ENCODE results near the gene CTNNA3.

The CTNNA3 gene

GRCh38 chr10:66836771-66837170, 859.2 kb downstream of the CTNNA3 start:
- DNase-seq (ENCODE audit: insufficient read length, low spot score) (no peak), FAIRE-seq (no peak)

DNA sequence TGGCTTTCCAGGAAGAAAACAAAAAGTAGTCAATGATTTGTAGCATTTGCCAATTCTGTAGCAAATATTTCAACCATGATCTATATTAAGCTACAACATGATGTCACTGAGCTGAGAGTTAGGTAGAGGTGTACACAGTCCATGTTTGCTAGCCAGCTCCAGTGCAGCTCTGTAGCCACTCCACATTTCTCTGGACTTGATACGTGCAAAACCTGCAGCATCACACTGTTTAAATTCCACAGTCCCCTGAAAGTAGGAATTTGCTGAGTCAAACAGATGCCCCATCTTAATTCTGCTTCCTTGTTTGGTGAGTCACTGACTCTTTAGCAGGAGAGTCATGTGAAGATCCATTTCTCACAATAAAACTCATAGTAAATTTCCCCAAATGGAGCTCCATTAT, 859.9 kb downstream of the CTNNA3 start:
- FAIRE-seq (no peak), DNase-seq (ENCODE audit: insufficient read length, low spot score) (no peak)

- DNase-seq (ENCODE audit: insufficient read length, low spot score) (no peak), FAIRE-seq (no peak)
Observed at GRCh38 chr10:66835400-66835799, 860.6 kb downstream of the CTNNA3 start.

DNA sequence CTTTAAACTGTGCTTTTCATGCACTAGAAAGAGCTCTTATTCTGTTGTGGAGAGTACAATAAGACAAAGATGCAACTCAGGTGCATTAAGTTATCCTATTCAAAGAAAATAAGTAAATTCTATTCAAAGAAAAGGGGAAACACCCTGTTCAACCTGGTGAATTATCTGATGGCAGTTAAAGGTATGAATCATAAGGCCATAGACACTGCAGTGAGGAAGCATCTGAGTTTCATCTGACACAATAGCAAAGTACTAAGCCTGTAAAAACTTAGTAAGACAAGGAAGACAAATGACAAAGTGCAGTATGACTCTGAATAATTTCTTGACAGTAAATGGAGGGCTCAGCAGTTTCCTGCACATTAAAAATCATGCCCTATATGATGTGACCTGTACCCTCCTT, 861.2 kb downstream of the CTNNA3 start:
- no peak for DNase-seq (ENCODE audit: insufficient read length, low spot score)
- FAIRE-seq = no peak

DNA sequence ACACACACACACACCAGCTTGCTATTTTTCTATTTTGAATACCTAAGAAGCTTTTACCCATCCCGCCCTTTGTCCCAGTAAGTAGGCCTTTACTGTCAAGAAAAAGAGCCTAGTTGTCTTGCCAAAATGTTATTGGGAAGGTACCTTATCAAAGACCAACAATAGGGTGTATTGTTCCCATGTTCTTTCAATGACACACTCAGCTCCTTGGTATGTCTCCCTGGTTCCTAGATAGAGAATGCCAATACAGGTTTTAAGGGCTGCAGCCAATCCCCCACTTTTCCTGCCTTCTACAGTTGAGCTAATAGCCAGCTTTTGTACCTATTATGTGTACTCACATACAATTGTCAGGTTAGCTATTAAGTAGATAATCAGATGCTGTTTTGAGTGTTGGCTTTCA, 862.1 kb downstream of the CTNNA3 start:
- DNase-seq (ENCODE audit: insufficient read length, low spot score) (no peak), FAIRE-seq (no peak)

DNA sequence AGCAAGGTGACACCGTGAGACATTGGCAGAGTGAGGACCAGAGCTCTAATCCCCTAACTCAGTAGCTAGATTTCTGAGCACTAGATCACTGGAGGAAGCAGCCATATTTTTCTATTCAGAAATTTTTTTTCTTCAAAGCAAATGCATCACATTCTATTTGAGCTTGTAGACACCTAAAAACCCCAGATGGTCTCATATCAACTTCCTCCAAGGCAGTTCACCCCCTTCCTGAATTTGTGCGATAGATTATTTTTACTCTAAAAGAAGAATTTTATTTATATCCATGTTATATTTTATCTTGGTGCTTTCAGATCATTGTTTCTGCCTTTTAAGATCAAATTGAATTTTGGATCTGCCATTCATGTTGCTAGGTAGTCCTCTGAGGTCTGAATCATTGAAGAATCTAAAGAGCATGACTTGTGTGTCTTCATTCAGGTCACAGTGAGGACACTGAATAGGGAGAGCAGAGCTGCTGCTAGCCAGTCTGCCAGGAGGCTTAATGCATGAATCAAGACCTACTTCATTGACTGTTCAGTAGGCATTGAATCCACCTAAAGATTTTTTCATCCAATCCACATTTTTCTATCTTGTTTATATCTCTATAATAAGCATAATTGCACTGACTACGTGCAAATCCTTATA, 863.1 kb downstream of the CTNNA3 start:
- FAIRE-seq (no peak), DNase-seq (ENCODE audit: insufficient read length, low spot score) (no peak)

DNA sequence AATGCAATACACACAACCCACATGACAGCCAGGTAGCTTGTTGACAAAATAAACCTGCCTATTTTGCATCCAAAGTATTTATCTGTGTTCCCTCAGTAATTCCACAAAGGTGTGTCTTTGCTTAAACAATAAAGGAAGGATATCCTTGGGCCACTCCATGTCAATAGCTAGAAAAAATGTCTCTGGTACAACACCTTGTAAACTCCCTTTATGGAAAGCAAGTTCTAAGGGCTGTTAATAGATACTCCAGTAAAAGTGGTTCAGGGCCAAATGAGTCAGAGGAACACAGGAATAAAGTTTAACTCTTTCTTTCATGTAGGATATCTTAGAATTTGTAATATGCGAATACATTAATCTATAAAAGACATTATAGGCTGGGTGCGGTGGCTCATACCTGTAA, 867.0 kb downstream of the CTNNA3 start:
- no peak for FAIRE-seq
- DNase-seq (ENCODE audit: insufficient read length, low spot score) = no peak

DNA sequence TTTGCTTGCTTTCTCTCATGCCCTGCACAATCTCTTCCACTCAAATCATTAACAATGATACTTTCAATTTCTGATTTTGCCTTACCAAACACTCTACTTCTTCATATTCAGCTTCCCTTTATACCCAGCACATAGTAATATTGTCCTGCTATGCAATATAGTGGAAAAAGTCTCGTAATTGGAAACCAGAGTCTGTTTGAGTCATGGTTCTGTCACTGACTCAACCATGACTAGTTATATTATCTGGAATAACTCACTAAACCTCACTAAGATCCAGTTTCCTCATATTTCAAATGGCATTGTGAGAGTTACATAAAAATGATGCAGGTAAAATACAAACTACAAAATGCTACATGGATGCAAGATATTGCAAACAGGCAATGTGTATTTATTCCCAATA, 868.6 kb downstream of the CTNNA3 start:
- FAIRE-seq (no peak), DNase-seq (ENCODE audit: insufficient read length, low spot score) (no peak)

- FAIRE-seq (no peak), DNase-seq (ENCODE audit: insufficient read length, low spot score) (no peak)
Observed at GRCh38 chr10:66823301-66823700, 872.7 kb downstream of the CTNNA3 start.

GRCh38 chr10:66822801-66823200, 873.2 kb downstream of the CTNNA3 start:
- no peak for FAIRE-seq
- DNase-seq (ENCODE audit: insufficient read length, low spot score) = no peak

- FAIRE-seq (no peak), DNase-seq (ENCODE audit: insufficient read length, low spot score) (no peak)
Observed at GRCh38 chr10:66819691-66820090, 876.3 kb downstream of the CTNNA3 start.

DNA sequence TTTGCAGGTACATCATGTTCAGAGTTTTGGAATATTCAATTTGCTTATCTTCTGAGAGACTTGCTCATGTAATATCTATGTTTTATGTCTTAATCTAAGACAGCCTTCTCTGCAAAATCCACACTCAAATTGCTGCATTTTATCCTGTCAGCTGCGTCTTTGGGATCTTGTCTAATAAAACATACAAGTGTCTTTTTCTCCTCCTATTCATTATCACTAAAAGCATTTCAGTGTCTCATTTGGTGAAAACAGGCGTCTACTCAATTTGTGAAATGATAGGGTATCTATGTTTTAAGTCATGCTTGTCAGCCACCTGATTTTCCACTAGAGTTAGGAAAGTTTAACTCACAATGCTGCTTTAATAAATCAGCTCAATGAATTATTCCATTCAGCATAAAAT, 882.9 kb downstream of the CTNNA3 start:
- no peak for DNase-seq (ENCODE audit: insufficient read length, low spot score)
- no peak for FAIRE-seq

DNA sequence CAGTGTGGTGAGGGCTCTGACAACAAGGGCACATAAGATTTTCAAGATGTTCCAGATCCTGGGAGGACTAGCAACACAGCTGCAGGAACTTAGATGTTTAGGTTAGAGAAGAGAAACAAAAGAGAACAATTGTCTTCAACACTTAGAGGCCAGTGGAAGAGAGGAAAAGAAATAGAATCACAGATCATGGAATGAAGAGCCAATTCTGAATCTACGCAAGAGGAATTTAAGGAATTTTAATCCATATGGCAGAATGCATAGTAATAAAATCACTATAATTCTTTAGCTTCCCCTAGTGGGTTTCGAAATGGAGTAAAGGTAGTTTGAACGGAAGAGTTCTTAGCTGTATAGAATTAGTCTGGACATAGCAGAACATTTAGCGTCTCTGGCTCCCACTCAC, 884.8 kb downstream of the CTNNA3 start:
- DNase-seq (ENCODE audit: insufficient read length, low spot score) (no peak), FAIRE-seq (no peak)

GRCh38 chr10:66809402-66809801, 886.6 kb downstream of the CTNNA3 start:
- FAIRE-seq = no peak

DNA sequence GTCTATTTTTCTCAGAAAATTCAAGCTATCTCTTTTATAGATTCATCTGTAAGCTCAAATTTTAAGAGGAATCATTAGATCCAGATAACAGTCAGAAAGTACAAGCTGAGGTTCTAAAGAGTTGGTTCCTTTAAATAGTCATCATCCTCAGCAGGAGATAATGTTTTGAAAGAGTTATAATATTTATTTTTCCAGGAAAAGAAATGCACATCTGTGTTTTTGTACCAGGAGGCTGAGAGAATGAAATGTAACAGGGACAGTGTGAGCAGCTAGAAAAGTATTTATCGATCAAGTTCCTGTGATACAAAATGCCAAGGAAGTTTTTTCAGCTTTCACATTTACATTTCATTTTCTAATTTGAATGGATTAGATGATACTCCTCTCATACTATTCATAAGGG, 890.4 kb downstream of the CTNNA3 start:
- no peak for FAIRE-seq

More at GRCh38 chr10:66809402-66809801, 886.6 kb downstream of the CTNNA3 start:
- DNase-seq (ENCODE audit: insufficient read length, low spot score) = no peak

GRCh38 chr10:66804962-66805361, 891.0 kb downstream of the CTNNA3 start:
- no peak for FAIRE-seq
- DNase-seq (ENCODE audit: insufficient read length, low spot score) = no peak

More for the DNA sequence above, 890.4 kb downstream of the CTNNA3 start:
- no peak for DNase-seq (ENCODE audit: insufficient read length, low spot score)

GRCh38 chr10:66803174-66803573, 892.8 kb downstream of the CTNNA3 start:
- DNase-seq (ENCODE audit: insufficient read length, low spot score) (no peak), FAIRE-seq (no peak)

- FAIRE-seq = no peak
- no peak for DNase-seq (ENCODE audit: insufficient read length, low spot score)
Observed at GRCh38 chr10:66799474-66799873, 896.5 kb downstream of the CTNNA3 start.

GRCh38 chr10:66795866-66796265, 900.1 kb downstream of the CTNNA3 start:
- DNase-seq (ENCODE audit: insufficient read length, low spot score) = no peak
- FAIRE-seq = no peak

DNA sequence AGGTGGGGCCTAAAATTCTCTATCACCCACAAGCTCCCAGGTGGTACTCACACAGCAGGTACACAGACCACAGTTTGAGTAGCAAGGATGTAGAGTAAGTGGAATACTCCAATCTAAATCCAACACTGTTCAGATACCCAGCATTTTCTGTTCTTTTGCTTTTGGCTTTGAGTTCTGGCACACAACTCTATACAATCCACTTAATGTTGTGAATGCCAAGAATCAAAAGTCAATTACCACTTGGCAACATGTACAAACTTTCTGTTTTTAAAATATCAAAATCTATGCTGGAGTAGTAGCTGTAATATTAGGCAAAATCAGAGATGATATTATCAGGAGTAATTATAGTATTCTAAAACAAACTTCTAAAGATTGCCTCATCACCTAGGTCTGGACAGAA, 903.6 kb downstream of the CTNNA3 start:
- FAIRE-seq (no peak), DNase-seq (ENCODE audit: insufficient read length, low spot score) (no peak)

GRCh38 chr10:66788178-66788987, 907.6 kb downstream of the CTNNA3 start:
- FAIRE-seq (no peak), DNase-seq (ENCODE audit: insufficient read length, low spot score) (no peak)

- no peak for DNase-seq (ENCODE audit: insufficient read length, low spot score)
- FAIRE-seq = no peak
Observed at GRCh38 chr10:66786709-66787108, 909.3 kb downstream of the CTNNA3 start.

Measured in GM19239 (cell line).